CD14-positive monocyte (primary cell): ENCODE data around the gene LMTK3. TPM values are rescaled to one million over a fixed set of nuclear protein-coding genes. Genes with fewer than 3 reads are reported as not detected.

Experiments
- DNase-seq, 3 donors: peaks; one replicate each; pipeline ENCODE4 v3.0.0-alpha.2; 2011 to 2022
- H2AFZ ChIP-seq: 2 replicates; pipeline ENCODE4 v1.6.0; 2012; ENCODE audit warnings: mild to moderate bottlenecking, low read depth, low read length, inconsistent platforms; ENCODE audit not compliant: insufficient read depth, poor library complexity, severe bottlenecking
- H3K27ac ChIP-seq, 2 donors: 1 replicate in 1 of 2; 2 replicates in 1 of 2; pipeline ENCODE4 v1.5.1; 2012 to 2013; ENCODE audit warnings: low read length in 2 of 2, control low read depth in 1 of 2, inconsistent platforms in 1 of 2, low read depth in 1 of 2, mild to moderate bottlenecking in 1 of 2
- H3K27me3 ChIP-seq, 2 donors: one replicate each; pipeline versions ENCODE4 v1.6.0 to v1.6.1; 2011 to 2013; ENCODE audit warnings: low read length in 2 of 2; ENCODE audit not compliant: control insufficient read depth in 2 of 2, insufficient read depth in 2 of 2
- H3K36me3 ChIP-seq, 2 donors: replicated peaks in 1 of 2; 1 replicate in 1 of 2; 2 replicates in 1 of 2; pipeline versions ENCODE4 v1.5.1 to v1.6.1; 2012 to 2013; ENCODE audit warnings: low read length in 2 of 2, control low read depth in 1 of 2, inconsistent platforms in 1 of 2, mild to moderate bottlenecking in 1 of 2; ENCODE audit not compliant: insufficient read depth in 2 of 2, control insufficient read depth in 1 of 2
- H3K4me1 ChIP-seq, 2 donors: 1 replicate in 1 of 2; 2 replicates in 1 of 2; pipeline versions ENCODE4 v1.5.1 to v1.6.1; 2012 to 2013; ENCODE audit warnings: low read length in 2 of 2, control low read depth in 1 of 2, inconsistent platforms in 1 of 2, mild to moderate bottlenecking in 1 of 2, moderate library complexity in 1 of 2; ENCODE audit not compliant: insufficient read depth in 2 of 2, control insufficient read depth in 1 of 2
- H3K4me2 ChIP-seq: replicated peaks from 2 replicates; pipeline ENCODE3; 2012; ENCODE audit warnings: low read length, moderate library complexity, mild to moderate bottlenecking; ENCODE audit not compliant: poor library complexity, severe bottlenecking; ENCODE audit errors: extremely low read depth
- H3K4me3 ChIP-seq, 3 experiments: fragments of 200-600 bp in 1 of 3; sonication (generic) in 1 of 3; replicated peaks in 1 of 3; 1 replicate in 2 of 3; 2 replicates in 1 of 3; pipeline ENCODE4 v1.5.1; 2011 to 2013; ENCODE audit warnings: low read length in 3 of 3, mild to moderate bottlenecking in 3 of 3, control low read depth in 2 of 3, low read depth in 2 of 3, inconsistent platforms in 1 of 3, moderate library complexity in 1 of 3
- H3K79me2 ChIP-seq: 2 replicates; pipeline ENCODE4 v1.6.0; 2012; ENCODE audit warnings: mild to moderate bottlenecking, control low read depth, inconsistent platforms, low read length, moderate library complexity; ENCODE audit not compliant: insufficient read depth
- H3K9ac ChIP-seq: 2 replicates; pipeline ENCODE4 v1.6.0; 2017; ENCODE audit warnings: low read length, mild to moderate bottlenecking; ENCODE audit not compliant: insufficient read depth, poor library complexity, severe bottlenecking
- H3K9me3 ChIP-seq, 2 donors: replicated peaks in 1 of 2; 1 replicate in 1 of 2; 2 replicates in 1 of 2; pipeline versions ENCODE4 v1.5.1 to v1.6.1; 2012 to 2013; ENCODE audit warnings: low read length in 2 of 2, control low read depth in 1 of 2; ENCODE audit not compliant: control insufficient read depth in 1 of 2, insufficient read depth in 1 of 2
- H4K20me1 ChIP-seq: 2 replicates; pipeline ENCODE4 v1.6.0; 2012; ENCODE audit warnings: mild to moderate bottlenecking, low read length, control low read depth, moderate library complexity; ENCODE audit not compliant: insufficient read depth
- H3K27ac Mint-ChIP-seq, 7 donors: one replicate each; pipeline ENCODE4 v1.8.0; 2020; ENCODE audit warnings: mild to moderate bottlenecking in 7 of 7, mixed read lengths in 7 of 7, moderate library complexity in 6 of 7, inconsistent platforms in 2 of 7
- H3K27me3 Mint-ChIP-seq, 3 donors: one replicate each; pipeline ENCODE4 v1.8.0; 2021 to 2022; ENCODE audit warnings: low read depth in 3 of 3, mild to moderate bottlenecking in 3 of 3, mixed read lengths in 3 of 3, moderate library complexity in 3 of 3, inconsistent platforms in 1 of 3
- H3K36me3 Mint-ChIP-seq, 2 donors: one replicate each; pipeline ENCODE4 v1.8.0; 2020; ENCODE audit warnings: mixed read lengths in 2 of 2, inconsistent platforms in 1 of 2, mild to moderate bottlenecking in 1 of 2
- H3K4me1 Mint-ChIP-seq: one replicate; pipeline ENCODE4 v1.8.0; 2020; ENCODE audit warnings: mild to moderate bottlenecking, mixed read lengths
- H3K4me3 Mint-ChIP-seq, 2 donors: one replicate each; pipeline ENCODE4 v1.8.0; 2020; ENCODE audit warnings: mild to moderate bottlenecking in 2 of 2, mixed read lengths in 2 of 2, moderate library complexity in 1 of 2
- H3K9me3 Mint-ChIP-seq, 7 donors: one replicate each; pipeline ENCODE4 v1.8.0; 2020 to 2022; ENCODE audit warnings: mixed read lengths in 7 of 7, mild to moderate bottlenecking in 6 of 7, moderate library complexity in 6 of 7, inconsistent platforms in 2 of 7
- WGBS: methylation state at CpG from one replicate; pipeline ENCODE4 v1.1.5; 2013; ENCODE audit warnings: missing lambda C conversion rate; ENCODE audit not compliant: insufficient coverage; 5-methylcytosine and 5-hydroxymethylcytosine counted together
- intact Hi-C, 2 donors: fragments of 100-400 bp; cut with micrococcal nuclease; formaldehyde crosslinking; loops; one replicate each; pipeline versions ENCODE4 v1.15.0 to v1.15.1; 2023
- polyA plus RNA-seq, 3 donors: library from polyadenylated mRNA; depleted of rRNA in 1 of 3; unstranded in 2 of 3; stranded (reverse) in 1 of 3; fragments of 300-500 nt in 2 of 3; fragments of >200 nt in 1 of 3; fragmentation: Illumina TruSeq in 2 of 3; gene quantifications; 1 replicate in 2 of 3; 2 replicates in 1 of 3; pipeline ENCODE4 v1.2.3, GENCODE V29; 2012 to 2021
- TF ChIP-seq, protein P1 (sequence below): fragments of 200-600 bp; IDR thresholded peaks from one replicate; pipeline ENCODE4 v1.8.0; 2022; ENCODE audit warnings: antibody characterized with exemption, mild to moderate bottlenecking

LMTK3 gene
- polyA plus RNA-seq, 3 donors: 0.08 TPM; not detected in 2

DNA sequence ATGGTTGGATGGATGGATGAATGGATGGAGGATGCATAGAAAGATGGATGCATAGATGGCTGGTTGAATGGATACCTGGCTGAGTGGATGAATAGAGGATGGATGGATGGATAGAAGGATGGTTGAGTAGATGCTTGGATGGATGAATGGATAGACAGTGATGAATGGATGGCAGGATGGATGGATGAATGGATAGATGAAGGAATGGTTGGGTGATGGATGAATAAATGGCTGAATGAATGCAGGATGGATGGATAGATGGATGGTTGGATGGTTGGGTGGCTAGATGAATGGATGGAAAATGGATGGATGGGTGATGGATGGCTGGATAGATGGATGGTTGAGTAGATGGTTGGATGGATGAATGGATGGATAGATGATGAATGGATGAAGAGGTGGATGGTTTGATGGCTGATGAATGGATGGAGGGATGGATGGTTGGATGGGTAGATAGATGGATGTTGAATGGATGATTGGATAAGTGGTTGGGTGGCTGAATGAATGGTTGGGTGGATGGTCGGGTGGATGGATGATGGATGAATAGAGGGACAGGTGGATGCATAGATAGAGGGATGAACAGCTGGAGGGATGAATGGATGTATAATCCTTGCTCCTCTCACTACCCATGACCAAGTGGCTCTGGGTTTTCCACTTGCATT, 36.7 kb upstream of the LMTK3 start:
- WGBS: no CpG with 5 or more reads among the region's 1 CpG
- Mint-ChIP-seq H3K4me1 (peaks cover 1% of the 10 kb centered on the region), H3K27me3 (peaks cover 0 to 7% (median 2%) of the 10 kb centered on the region in 3 donors), H3K4me3 (no peak overlapping the region), H3K27ac (no peak overlapping the region), H3K36me3 (no peaks in the 10 kb centered on the region), H3K9me3 (no peaks in the 10 kb centered on the region)
- no peak for DNase-seq
- Histone ChIP-seq H3K4me2 (no peak overlapping the region), H3K4me1 (peaks cover 0 to 2% of the 10 kb centered on the region in 2 donors), H3K4me3 (no peak overlapping the region), H3K79me2 (no peaks in the 10 kb centered on the region), H3K9ac (no peak overlapping the region), H4K20me1 (no peaks in the 10 kb centered on the region), H3K27me3 (no peaks in the 10 kb centered on the region), H3K9me3 (no peaks in the 10 kb centered on the region), H3K36me3 (no peaks in the 10 kb centered on the region), H2AFZ (no peak overlapping the region), H3K27ac (no peak overlapping the region)
- TF ChIP-seq, protein P1, sequence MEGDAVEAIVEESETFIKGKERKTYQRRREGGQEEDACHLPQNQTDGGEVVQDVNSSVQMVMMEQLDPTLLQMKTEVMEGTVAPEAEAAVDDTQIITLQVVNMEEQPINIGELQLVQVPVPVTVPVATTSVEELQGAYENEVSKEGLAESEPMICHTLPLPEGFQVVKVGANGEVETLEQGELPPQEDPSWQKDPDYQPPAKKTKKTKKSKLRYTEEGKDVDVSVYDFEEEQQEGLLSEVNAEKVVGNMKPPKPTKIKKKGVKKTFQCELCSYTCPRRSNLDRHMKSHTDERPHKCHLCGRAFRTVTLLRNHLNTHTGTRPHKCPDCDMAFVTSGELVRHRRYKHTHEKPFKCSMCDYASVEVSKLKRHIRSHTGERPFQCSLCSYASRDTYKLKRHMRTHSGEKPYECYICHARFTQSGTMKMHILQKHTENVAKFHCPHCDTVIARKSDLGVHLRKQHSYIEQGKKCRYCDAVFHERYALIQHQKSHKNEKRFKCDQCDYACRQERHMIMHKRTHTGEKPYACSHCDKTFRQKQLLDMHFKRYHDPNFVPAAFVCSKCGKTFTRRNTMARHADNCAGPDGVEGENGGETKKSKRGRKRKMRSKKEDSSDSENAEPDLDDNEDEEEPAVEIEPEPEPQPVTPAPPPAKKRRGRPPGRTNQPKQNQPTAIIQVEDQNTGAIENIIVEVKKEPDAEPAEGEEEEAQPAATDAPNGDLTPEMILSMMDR: no peak
- intact Hi-C loops: no loop called here

DNA sequence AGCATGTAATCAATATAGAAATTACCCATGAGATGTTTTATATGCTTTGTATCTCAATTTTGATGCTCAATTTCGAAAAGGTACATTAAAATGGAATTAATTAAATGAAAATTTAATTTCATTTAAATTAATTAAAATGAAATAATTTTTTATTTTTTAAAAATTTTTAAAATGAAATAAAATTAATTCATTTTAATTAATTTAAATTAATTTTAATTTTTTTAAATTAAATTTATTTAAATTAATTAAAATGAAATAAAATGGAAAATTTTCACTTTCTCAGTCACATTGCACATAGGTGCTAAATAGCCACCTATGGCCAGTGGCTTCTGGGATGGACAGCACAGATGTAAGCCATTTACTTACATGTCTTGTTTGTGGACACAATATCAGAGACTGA, 36.1 kb upstream of the LMTK3 start:
- Histone ChIP-seq H2AFZ (no peak overlapping the region), H3K9ac (no peak overlapping the region), H3K9me3 (no peaks in the 10 kb centered on the region), H3K27ac (no peak overlapping the region), H4K20me1 (no peaks in the 10 kb centered on the region), H3K4me1 (peaks cover 0 to 4% of the 10 kb centered on the region in 2 donors), H3K36me3 (no peaks in the 10 kb centered on the region), H3K4me2 (no peak overlapping the region), H3K4me3 (no peak overlapping the region), H3K79me2 (no peaks in the 10 kb centered on the region), H3K27me3 (no peaks in the 10 kb centered on the region)
- no peaks in the 10 kb centered on the region for H3K9me3 Mint-ChIP-seq
- H3K27me3 Mint-ChIP-seq: peaks cover 0 to 6% (median 4%) of the 10 kb centered on the region in 3 donors
- WGBS: no CpG with 5 or more reads among the region's 1 CpG
- TF ChIP-seq, protein P1: no peak
- intact Hi-C loops: no loop called here
- H3K4me1 Mint-ChIP-seq: peaks cover 5% of the 10 kb centered on the region
- H3K27ac Mint-ChIP-seq: no peak overlapping the region
- H3K4me3 Mint-ChIP-seq: no peak overlapping the region
- no peak for DNase-seq
- no peaks in the 10 kb centered on the region for H3K36me3 Mint-ChIP-seq
